ENCODE measurements around the gene AARS2. TPM values are rescaled to one million over a fixed set of nuclear protein-coding genes. Genes with fewer than 3 reads are reported as not detected.
"Not testable (repeated sequence)": the region's sequence is repeated elsewhere in the genome, so short reads cannot be mapped to it uniquely, and the experiment has no call there.

AARS2 gene
- total and polyA plus RNA-seq, 2 of the 8 experiments (the other 6 are each of a cell fraction or from before 2014, with no cell fraction given): 8.6 to 20.4 TPM

- TF ChIP-seq BCL11A (IDR thresholded peaks at IDR 0.05; ENCODE audit: low read depth in 2 of 2, low read length in 2 of 2): no peak
- TF ChIP-seq GABPA (IDR thresholded peaks at IDR 0.05; ENCODE audit: borderline replicate concordance, insufficient read depth, low read length): no peak
- TF ChIP-seq MAX (IDR thresholded peaks at IDR 0.05): no peak
- no peak for TF ChIP-seq PHF8 (conservative IDR thresholded peaks at IDR 0.05; ENCODE audit: low read depth, low read length)
Measured at GRCh38 chr6:44321210-44321609, 8.1 kb upstream of the AARS2 start (continued).

GRCh38 chr6:44317136-44317631 lies 4.0 kb upstream of the AARS2 start:
- H3K9me3 ChIP-seq (ENCODE audit: insufficient read depth in 2 of 2, low read depth in 1 of 2, low read length in 1 of 2); H3K4ac ChIP-seq (replicated peaks; ENCODE audit: insufficient read length, low read depth, low read length); DNase-seq (ENCODE audit: low read depth in 1 of 2, low spot score in 2 of 2); H3K79me2 ChIP-seq (ENCODE audit: control insufficient read depth in 1 of 2, insufficient read depth in 2 of 2, low read length in 2 of 2); H2AFZ ChIP-seq (ENCODE audit: low read length); H3K36me3 ChIP-seq (ENCODE audit: control insufficient read depth in 2 of 4, insufficient read depth in 4 of 4, low read length in 3 of 4); H2BK12ac ChIP-seq (ENCODE audit: low read depth, low read length); H3K4me2 ChIP-seq (ENCODE audit: insufficient read depth in 1 of 2, low read depth in 2 of 2, low read length in 2 of 2); H2BK120ac ChIP-seq (replicated peaks; ENCODE audit: low read depth, low read length); H3K18ac ChIP-seq (ENCODE audit: extremely low read depth, low read length); H2BK15ac ChIP-seq (ENCODE audit: low read length); H3K14ac ChIP-seq (ENCODE audit: insufficient read length); H4K20me1 ChIP-seq (replicated peaks in 1 of 2; ENCODE audit: control insufficient read depth in 1 of 2, insufficient read depth in 2 of 2, low read length in 2 of 2); H3K23ac ChIP-seq (ENCODE audit: insufficient read length); H2BK5ac ChIP-seq (ENCODE audit: low read depth, low read length); H2BK20ac ChIP-seq (ENCODE audit: low read length); H3K27me3 ChIP-seq (replicated peaks in 1 of 4; ENCODE audit: control insufficient read depth in 3 of 4, extremely low read depth in 1 of 4, insufficient read depth in 3 of 4, low read length in 3 of 4); H2AK5ac ChIP-seq (ENCODE audit: low read depth, low read length); H3K79me1 ChIP-seq (ENCODE audit: low read depth, low read length); H4K5ac ChIP-seq (ENCODE audit: insufficient read length, low read depth, low read length); H4K91ac ChIP-seq (replicated peaks; ENCODE audit: insufficient read length, low read length); H4K8ac ChIP-seq (ENCODE audit: extremely low read depth, insufficient read depth, low read length); H3K23me2 ChIP-seq (ENCODE audit: low read depth, low read length); H3K56ac ChIP-seq (replicated peaks; ENCODE audit: insufficient read length, low read depth, low read length); H3K27ac ChIP-seq (ENCODE audit: low read depth, low read length); H3K9ac ChIP-seq (replicated peaks in 1 of 4; ENCODE audit: extremely low read depth in 1 of 4, low read depth in 3 of 4, low read length in 3 of 4); FAIRE-seq; H3K4me3 ChIP-seq (ENCODE audit: extremely low read depth in 1 of 4, insufficient read depth in 2 of 4, low read depth in 3 of 4, low read length in 4 of 4); H3K4me1 ChIP-seq (replicated peaks in 1 of 4; ENCODE audit: control insufficient read depth in 3 of 4, insufficient read depth in 4 of 4, low read length in 3 of 4): not testable (repeated sequence)
- 86% methylated on average over 9 of the region's 9 CpGs; no CpG with 5 or more reads in 1 of the 2 experiments for WGBS, 2 experiments (ENCODE audit: extremely low coverage in 1 of 2, insufficient coverage in 1 of 2, insufficient read length in 1 of 2, insufficient replicate concordance in 2 of 2, low coverage in 1 of 2, low lambda C conversion rate in 2 of 2, missing lambda C conversion rate in 1 of 2)
- ChIA-PET POLR2A (ENCODE audit: partially characterized antibody) (interaction anchor here (0.6 to 0.8 kb wide), 2 partner anchors 39 to 46 kb away, joined by 3 to 4 read pairs; no protein-coding TSS in a partner anchor), CTCF (ENCODE audit: partially characterized antibody) (interaction anchor here (0.6 kb wide), 1 partner anchor 25 kb away, joined by 3 read pairs; no protein-coding TSS in a partner anchor)
